WTC11 (cell line): ENCODE results near the gene PC. TPM values are rescaled to one million over a fixed set of nuclear protein-coding genes. Genes with fewer than 3 reads are reported as not detected.

ENCODE experiments used
- ATAC-seq: fragments of 200-7000 bp; cut with Tn5 transposase; 2 replicates; pipeline ENCODE4 v1.10.0; 2021; ENCODE audit warnings: mild to moderate bottlenecking, moderate library complexity
- CTCF ChIA-PET: fragments of 300-600 bp; sonication (Branson Sonifier 250); formaldehyde crosslinking; loops from one replicate; lab custom pipeline; 2021; ENCODE audit warnings: antibody characterized with exemption; lab: Charles Lee
- POLR2A ChIA-PET: fragments of 350-600 bp; sonication (Branson Sonifier 250); formaldehyde crosslinking; loops from one replicate; lab custom pipeline; 2021; ENCODE audit warnings: antibody characterized with exemption; lab: Charles Lee
- DNase-seq: peaks from one replicate; pipeline ENCODE4 v3.0.0; 2021; ENCODE audit warnings: low spot score
- H3K27ac Mint-ChIP-seq: 2 replicates; pipeline ENCODE4 v1.8.0; 2021; ENCODE audit warnings: mixed read lengths
- H3K27me3 Mint-ChIP-seq: 2 replicates; pipeline ENCODE4 v1.8.0; 2021; ENCODE audit warnings: low read depth, mild to moderate bottlenecking, moderate library complexity, mixed read lengths
- H3K36me3 Mint-ChIP-seq: 2 replicates; pipeline ENCODE4 v1.8.0; 2021; ENCODE audit warnings: mixed read lengths
- H3K4me1 Mint-ChIP-seq: 2 replicates; pipeline ENCODE4 v1.8.0; 2022; ENCODE audit warnings: mixed read lengths
- H3K4me3 Mint-ChIP-seq: 2 replicates; pipeline ENCODE4 v1.8.0; 2021; ENCODE audit warnings: mild to moderate bottlenecking, moderate library complexity, mixed read lengths
- H3K9me3 Mint-ChIP-seq: 2 replicates; pipeline ENCODE4 v1.8.0; 2021; ENCODE audit warnings: mixed read lengths
- AFF4 ChIP-seq: sonication (generic); formaldehyde crosslinking; IDR thresholded peaks from 2 replicates; pipeline ENCODE4 v1.8.1; 2023; ENCODE audit warnings: mild to moderate bottlenecking, missing genetic modification reagents, borderline replicate concordance
- ATF1 ChIP-seq: sonication (generic); formaldehyde crosslinking; IDR thresholded peaks from 2 replicates; pipeline ENCODE4 v1.8.1; 2023; ENCODE audit warnings: mild to moderate bottlenecking, moderate library complexity, missing genetic modification reagents
- CTCF ChIP-seq: fragments of 200-600 bp; IDR thresholded peaks from 2 replicates; pipeline ENCODE4 v1.8.0; 2022; ENCODE audit warnings: antibody characterized with exemption
- FOXP1 ChIP-seq: sonication (generic); formaldehyde crosslinking; IDR thresholded peaks from 2 replicates; pipeline ENCODE4 v1.8.0; 2022; ENCODE audit warnings: missing genetic modification reagents, mild to moderate bottlenecking, moderate library complexity, borderline replicate concordance
- MLX ChIP-seq: sonication (generic); formaldehyde crosslinking; IDR thresholded peaks from 2 replicates; pipeline ENCODE4 v1.8.1; 2023; ENCODE audit warnings: mild to moderate bottlenecking, missing genetic modification reagents, moderate library complexity
- MYBL2 ChIP-seq: sonication (generic); formaldehyde crosslinking; IDR thresholded peaks from 2 replicates; pipeline ENCODE4 v1.8.1; 2023; ENCODE audit warnings: mild to moderate bottlenecking, moderate library complexity, missing genetic modification reagents
- NFE2L1 ChIP-seq: sonication (generic); formaldehyde crosslinking; IDR thresholded peaks from 2 replicates; pipeline ENCODE4 v1.8.1; 2023; ENCODE audit warnings: missing genetic modification reagents
- NR3C1 ChIP-seq: sonication (generic); formaldehyde crosslinking; conservative IDR thresholded peaks from 2 replicates; pipeline ENCODE4 v1.8.1; 2023; ENCODE audit warnings: low read depth, mild to moderate bottlenecking, missing genetic modification reagents
- PRDM15 ChIP-seq: sonication (generic); formaldehyde crosslinking; IDR thresholded peaks from 2 replicates; pipeline ENCODE4 v1.8.0; 2022; ENCODE audit warnings: missing genetic modification reagents
- SMAD4 ChIP-seq: sonication (generic); formaldehyde crosslinking; IDR thresholded peaks from 2 replicates; pipeline ENCODE4 v1.8.0; 2022; ENCODE audit warnings: mild to moderate bottlenecking, missing genetic modification reagents
- STAT6 ChIP-seq: sonication (generic); formaldehyde crosslinking; conservative IDR thresholded peaks from 2 replicates; pipeline ENCODE4 v1.8.1; 2023; ENCODE audit warnings: mild to moderate bottlenecking, low read depth, missing genetic modification reagents, moderate library complexity
- ZBTB43 ChIP-seq: sonication (generic); formaldehyde crosslinking; IDR thresholded peaks from 2 replicates; pipeline ENCODE4 v1.8.1; 2023; ENCODE audit warnings: mild to moderate bottlenecking, missing genetic modification reagents
- ZNF121 ChIP-seq: sonication (generic); formaldehyde crosslinking; IDR thresholded peaks from 2 replicates; pipeline ENCODE4 v1.8.0; 2023; ENCODE audit warnings: missing genetic modification reagents
- ZNF219 ChIP-seq: sonication (generic); formaldehyde crosslinking; IDR thresholded peaks from 2 replicates; pipeline ENCODE4 v1.8.0; 2023; ENCODE audit warnings: missing genetic modification reagents, mild to moderate bottlenecking, borderline replicate concordance
- ZNF317 ChIP-seq: sonication (generic); formaldehyde crosslinking; IDR thresholded peaks from 2 replicates; pipeline ENCODE4 v1.8.1; 2023; ENCODE audit warnings: low read depth, mild to moderate bottlenecking, moderate library complexity, missing genetic modification reagents, borderline replicate concordance
- ZNF396 ChIP-seq: fragments of 250-450 bp; sonication (Bioruptor Pico); IDR thresholded peaks from 2 replicates; pipeline ENCODE4 v1.8.0; 2021; ENCODE audit warnings: mild to moderate bottlenecking, moderate library complexity, borderline replicate concordance
- total RNA-seq: library from RNA; stranded (reverse); gene quantifications from 3 replicates; pipeline ENCODE4 v1.2.3, GENCODE V29; 2021

The PC gene
- total RNA-seq, 1 experiment from 2014 or later = 27.2 TPM

GRCh38 chr11:66973956-66974580, 15.9 kb upstream of the PC start:
- peaks cover 11% of the 10 kb centered on the region for H3K9me3 Mint-ChIP-seq
- H3K36me3 Mint-ChIP-seq = no peaks in the 10 kb centered on the region
- peaks cover 11% of the 10 kb centered on the region for H3K4me1 Mint-ChIP-seq
- ATAC-seq = 0 out of 2 replicates have a peak, but pooled peaks have one; percentile 8
- no peak overlapping the region for H3K27ac Mint-ChIP-seq
- POLR2A ChIA-PET = interaction anchor here (2.8 kb wide), 1 partner anchor 15 kb away, joined by 9 read pairs; the partner anchor contains the start of gene PC
- peaks cover 5% of the 10 kb centered on the region for H3K27me3 Mint-ChIP-seq
- no peak for TF ChIP-seq SMAD4 (CRISPR knock-in tag)
- no peak for TF ChIP-seq MLX (CRISPR knock-in tag)
- no peak for TF ChIP-seq FOXP1 (CRISPR knock-in tag)
- no peak for TF ChIP-seq STAT6 (CRISPR knock-in tag)
- CTCF ChIA-PET = interaction anchor here (0.7 to 4.8 kb wide), 7 partner anchors 16 to 1194 kb away, joined by 3 to 30 read pairs (median 5); partner anchors contain the start of gene PC
- H3K4me3 Mint-ChIP-seq = no peak overlapping the region
- DNase-seq = no peak

GRCh38 chr11:66971488-66971887, 13.3 kb upstream of the PC start:
- H3K27ac Mint-ChIP-seq = no peak overlapping the region
- peaks cover 11% of the 10 kb centered on the region for H3K4me1 Mint-ChIP-seq
- peaks cover 11% of the 10 kb centered on the region for H3K9me3 Mint-ChIP-seq
- H3K4me3 Mint-ChIP-seq = no peak overlapping the region
- peaks cover 5% of the 10 kb centered on the region for H3K27me3 Mint-ChIP-seq
- ChIA-PET POLR2A (no interaction called here), CTCF (interaction anchor here (0.6 to 1.0 kb wide), 2 partner anchors 14 to 267 kb away, joined by 4 read pairs; no protein-coding TSS in a partner anchor)
- no peak for DNase-seq
- no peaks in the 10 kb centered on the region for H3K36me3 Mint-ChIP-seq
- ATAC-seq = no peak
- TF ChIP-seq PRDM15 (no peak), ZNF317 (CRISPR knock-in tag) (no peak), MYBL2 (no peak), ZNF219 (CRISPR knock-in tag) (no peak), NR3C1 (CRISPR knock-in tag) (no peak), ATF1 (no peak), ZBTB43 (CRISPR knock-in tag) (no peak), NFE2L1 (CRISPR knock-in tag) (no peak), ZNF396 (CRISPR knock-in tag) (no peak), AFF4 (CRISPR knock-in tag) (no peak), CTCF (no peak), ZNF121 (CRISPR knock-in tag) (no peak)
